ENCODE results near the gene RGS7BP.

RGS7BP gene

DNA sequence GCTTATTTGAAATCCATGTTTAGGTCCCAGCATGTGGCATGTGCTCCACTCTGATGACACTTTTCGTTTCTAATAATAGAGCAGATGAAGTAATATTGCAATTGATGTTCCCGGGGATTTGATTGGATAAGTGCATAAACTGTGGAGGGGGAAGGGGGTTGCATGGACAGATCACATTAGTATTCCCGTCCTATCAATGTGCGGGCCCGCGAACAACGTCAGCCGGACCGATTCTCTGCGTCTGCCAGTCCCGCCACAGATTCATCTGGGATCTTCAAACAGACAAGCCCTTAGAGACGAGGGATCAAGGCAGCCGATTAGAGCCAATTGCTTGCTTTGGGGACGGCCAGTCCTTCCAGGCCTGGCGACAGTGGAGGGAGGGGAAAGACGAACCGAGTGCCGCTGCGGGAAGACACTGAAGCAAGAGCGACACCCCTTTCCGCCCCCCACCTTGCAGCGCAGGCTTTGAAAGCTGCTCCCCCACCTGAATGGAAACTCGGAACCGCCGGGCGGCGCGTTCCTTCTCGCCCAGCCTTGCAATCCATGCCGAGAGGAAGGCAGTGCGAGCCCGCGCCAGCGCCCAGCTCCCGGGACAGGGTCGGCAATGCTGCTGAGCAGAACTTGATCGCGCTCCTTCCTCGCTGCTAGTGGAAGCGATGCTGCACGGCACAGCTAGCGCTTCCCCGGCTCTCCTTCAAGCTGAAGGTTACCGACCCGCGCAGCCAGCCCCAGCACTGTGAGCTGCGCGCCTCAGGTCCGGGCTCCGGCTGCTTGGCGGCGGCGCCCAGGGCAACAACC, at the start of gene RGS7BP:
Gene RGS7BP, plus strand, starts transcription at position 247 of the 798 bp plus-strand sequence. CDS start 610 bp downstream, outside the sequence.
- DNase-seq: peak in 56 of 58 donors; percentile 19 to 92 (median 60)

DNA sequence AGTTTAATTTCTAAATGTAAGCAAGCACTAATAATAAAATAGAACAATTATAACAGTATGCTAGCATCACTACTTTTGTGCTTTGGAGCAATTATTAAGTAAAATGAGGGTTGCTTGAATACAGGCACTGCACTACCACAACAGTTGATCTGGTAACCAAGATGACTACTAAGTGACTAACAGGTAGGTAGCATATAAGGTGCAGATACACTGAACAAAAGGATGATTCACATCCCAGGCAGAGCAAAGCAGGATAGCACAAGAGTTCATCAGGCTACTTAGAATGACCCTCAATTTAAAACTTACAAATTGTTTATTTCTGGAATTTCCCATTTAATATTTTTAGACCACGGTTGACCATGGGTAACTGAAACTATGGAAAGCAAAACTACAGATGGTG, 48.0 kb upstream of the RGS7BP start:
- no peak for DNase-seq

DNA sequence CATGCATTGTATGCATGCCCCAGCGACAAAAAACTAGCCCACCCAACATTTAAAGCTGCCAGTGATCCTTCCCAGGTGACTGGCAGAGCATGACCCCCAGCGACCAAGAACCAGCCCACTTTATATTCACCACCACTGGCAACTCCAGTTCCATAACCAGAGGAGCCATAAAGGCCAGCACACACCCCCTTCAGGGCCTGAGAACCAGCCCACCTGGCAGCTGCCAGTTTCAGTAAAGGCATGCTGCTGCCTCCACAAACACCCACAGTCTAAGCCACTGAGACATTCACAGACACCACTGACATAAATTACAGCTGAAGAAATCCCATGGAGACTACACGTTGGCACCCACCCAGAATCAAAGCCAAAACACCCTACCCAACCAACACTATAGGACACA, 46.9 kb upstream of the RGS7BP start:
- DNase-seq: peak in 21 of 58 donors; percentile 0 to 42 (median 11)

DNA sequence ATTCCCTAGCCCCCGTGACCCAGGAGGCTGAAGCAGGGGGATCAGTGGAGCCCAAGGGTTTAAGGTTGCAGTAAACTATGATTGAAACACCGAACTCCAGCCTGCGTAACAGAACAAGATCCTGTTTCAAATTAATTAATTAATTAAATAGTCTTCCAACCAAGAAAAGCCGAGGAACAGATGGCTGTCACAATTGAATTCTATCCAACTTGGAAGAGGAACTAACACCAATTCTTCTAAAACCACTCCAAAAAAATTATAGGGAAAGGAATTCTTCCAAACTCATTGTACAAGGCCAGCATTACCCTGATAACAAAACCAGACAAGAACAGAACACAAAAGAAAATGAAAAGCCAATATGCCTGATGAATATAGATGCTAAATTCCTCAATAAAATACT, 43.4 kb upstream of the RGS7BP start:
- no peak for DNase-seq

DNA sequence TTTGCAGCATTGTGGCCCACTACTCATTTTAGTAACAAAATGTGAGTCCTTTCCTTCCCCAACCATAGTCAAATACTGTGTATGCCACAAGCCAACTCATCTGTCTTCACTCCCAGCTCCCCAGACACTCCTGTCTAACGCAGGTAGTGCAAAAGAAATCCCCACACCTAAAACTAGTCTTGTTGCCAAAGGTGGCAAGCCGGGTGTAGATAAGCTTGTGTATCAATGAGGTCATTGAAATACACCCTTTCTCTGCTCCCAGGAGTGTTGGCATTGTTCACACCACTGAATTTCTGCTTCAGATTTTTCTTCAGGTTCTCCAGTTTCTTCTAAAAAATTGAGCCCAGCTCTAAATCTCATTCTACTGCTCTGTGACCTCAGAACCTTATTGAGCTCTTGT, 19.7 kb upstream of the RGS7BP start:
- DNase-seq: no peak

DNA sequence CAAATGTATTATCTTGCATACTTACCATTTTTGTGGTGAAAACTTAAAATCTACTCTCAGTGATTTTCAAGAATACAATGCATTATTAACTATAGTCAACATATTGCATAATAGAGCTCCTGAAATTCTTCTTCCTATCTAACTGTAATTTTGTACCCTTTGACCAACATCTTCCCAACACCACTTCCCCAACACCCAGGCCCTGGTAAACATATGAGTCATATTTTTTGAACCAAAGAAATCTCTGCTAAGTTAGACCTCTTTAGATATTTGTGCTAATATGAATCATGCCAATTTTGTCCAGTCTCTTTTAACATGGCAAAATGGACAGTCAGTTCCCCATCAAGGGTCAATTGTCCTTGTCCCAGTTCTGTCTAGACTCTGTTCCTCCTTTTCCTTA, 18.5 kb upstream of the RGS7BP start:
- no peak for DNase-seq

DNA sequence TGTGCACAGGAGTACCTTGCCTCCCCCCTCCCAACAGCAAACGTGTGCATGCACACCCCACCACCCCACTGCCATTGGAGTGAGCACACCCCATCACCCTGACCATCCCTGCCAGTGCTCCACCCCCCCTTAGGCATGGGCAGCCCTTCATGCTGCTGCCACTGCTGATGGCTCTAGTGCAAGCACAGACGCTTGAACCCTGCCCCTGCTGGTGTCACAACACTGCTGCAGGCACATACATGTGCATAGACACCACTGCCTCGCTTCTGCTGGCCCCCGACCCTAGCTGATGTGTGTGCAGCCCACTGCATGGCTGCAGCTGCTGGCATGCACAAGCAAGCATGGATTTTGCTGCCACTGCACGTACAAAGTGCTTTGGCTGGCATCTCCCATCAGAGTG, 16.0 kb upstream of the RGS7BP start:
- DNase-seq: no peak

DNA sequence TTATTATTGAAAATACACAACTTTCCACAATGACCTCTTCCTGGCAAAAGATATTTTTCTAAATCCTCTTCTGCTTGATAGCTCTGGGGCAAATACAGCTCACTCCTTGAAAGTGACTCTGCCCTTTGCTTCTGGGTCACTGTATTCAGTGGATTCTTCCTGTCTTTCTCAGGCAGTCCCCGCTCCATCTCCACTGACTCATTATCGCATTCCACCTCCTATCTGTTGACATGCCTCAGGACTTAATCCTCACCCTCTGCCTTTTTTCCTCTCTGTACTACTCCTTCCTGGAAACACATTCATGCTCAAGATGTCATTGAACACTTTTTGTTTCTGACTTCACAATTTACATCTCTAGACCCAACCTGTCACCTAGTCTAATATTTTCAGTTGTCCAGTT, 8.4 kb upstream of the RGS7BP start:
- DNase-seq: no peak

DNA sequence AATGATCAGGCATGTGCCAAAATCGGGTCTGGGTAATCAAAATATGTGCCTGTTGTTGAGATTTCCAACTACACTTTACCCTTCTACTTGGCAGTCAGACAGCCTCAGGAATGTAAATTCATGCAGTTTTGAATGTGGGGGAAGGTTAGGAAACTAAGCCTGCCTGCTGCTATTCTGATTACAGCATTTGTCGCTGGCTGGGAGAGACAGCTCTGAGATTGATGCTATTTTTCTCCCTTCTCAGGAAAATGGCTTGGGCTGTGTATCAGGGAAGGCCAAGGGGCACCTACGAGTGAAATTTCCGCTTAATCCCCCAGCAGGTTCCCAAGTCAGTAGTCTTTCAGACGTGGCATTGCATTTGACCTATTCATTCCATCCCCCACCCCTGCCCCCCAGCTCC, 3.6 kb upstream of the RGS7BP start:
- DNase-seq: peak in 8 of 58 donors; percentile 0 to 26 (median 16)

DNA sequence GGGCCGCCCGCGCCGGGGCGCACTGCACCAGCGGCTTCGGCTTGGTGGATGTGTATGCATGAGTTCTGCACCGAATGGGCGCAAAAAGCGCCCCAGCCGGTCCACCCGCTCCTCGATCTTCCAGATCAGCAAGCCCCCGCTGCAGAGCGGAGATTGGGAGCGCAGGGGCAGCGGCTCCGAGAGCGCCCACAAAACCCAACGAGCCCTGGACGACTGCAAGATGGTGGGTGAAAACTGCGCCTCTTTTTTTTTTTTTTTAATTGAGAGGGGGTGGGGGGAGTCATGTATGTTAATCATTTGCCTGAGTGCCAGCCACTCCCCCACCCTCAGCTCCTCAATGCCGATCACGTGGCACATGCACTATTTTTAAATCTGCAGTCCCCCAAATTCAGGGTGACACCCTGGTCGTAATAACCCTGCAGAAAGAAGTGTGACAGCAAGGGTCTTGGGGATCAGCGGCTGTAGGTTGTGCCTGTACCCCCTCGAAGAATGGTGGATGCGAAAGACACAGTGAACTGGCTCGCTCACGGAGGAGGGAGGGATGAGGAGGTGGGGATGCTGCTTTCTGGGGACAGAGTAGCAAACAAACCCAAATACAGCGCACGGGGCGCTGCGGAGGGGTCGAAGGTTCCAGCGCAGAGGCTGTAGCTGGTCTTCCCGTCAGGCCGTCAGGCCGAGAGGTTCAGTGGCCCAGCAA, 900 bp downstream of the RGS7BP start:
- DNase-seq: peak in 27 of 58 donors; percentile 1 to 62 (median 29)

DNA sequence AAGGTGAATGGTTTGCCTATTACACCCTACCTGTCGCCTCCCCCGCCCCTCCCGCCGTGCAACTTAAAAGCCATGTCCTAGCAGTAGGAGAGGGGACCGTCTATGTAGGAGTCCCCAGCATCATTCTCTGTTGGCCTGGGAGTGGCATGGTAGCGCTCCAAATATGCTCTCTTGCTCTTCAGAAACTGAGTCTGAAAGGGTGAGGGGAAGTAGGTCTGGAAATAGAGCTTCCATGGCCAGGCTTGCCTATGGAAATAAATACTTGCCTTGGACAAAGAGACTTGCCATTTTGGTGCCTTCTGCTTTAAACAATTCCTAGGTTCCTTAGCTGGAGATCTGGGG, 1.4 kb downstream of the RGS7BP start:
- DNase-seq: peak in 2 of 58 donors; percentile 30 to 43

DNA sequence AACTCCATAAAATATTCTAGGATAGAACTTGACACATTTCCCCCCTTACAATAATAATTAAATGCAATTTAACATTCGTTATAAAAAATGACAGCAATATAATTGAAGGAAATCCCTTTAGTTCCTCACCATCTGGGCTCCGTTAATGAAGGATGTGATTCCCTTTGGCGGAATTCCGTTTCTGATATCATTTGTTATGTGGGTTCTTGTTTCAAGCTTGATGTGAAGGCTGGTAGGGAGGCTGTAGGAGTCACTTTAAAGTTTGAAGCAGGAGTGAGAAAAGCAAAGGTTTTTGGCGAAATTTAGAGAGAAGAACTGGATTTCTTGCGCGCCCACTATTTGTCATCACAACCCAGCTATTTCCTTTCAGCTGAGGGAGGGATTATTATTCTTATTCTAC, 4.0 kb downstream of the RGS7BP start:
- no peak for DNase-seq

DNA sequence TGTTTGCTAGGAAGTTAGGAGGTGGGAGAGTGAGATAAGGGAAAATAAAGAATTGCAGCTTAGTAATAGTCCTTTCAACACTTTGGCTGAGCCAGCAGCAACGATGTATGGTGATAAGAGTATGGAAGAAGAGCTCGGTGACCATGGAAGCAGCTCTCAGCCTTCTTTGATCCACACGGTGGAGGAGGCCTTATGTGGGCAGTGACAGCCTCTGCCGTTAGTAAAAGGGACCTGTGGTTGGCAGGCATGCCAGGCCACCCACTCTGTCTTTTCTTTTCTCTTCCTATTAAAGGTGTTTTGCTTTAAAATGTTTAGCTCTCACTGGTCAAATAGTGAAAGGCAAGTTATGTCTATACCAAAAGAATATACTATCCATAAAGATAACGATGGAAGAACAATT, 7.7 kb downstream of the RGS7BP start:
- peak in 12 of 58 donors; percentile 4 to 40 (median 16) for DNase-seq

DNA sequence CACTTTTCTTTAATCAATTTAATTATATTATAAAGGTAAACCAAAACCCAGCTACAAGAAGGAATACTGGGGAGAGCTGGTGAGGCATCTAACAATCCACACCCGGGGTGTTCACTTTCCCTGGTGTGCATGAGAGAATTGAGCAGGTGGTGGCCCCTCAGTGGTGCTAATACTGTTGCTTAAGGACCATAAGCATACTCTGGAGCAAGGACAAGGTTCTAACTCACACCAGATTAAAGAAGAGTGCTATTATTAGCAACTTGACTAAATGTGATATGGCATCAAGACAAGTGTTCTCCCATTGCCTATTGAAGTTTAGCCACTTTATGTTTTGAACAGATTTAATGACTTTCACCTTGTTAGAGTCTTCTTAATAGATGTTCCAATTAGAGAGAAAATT, 8.8 kb downstream of the RGS7BP start:
- no peak for DNase-seq

DNA sequence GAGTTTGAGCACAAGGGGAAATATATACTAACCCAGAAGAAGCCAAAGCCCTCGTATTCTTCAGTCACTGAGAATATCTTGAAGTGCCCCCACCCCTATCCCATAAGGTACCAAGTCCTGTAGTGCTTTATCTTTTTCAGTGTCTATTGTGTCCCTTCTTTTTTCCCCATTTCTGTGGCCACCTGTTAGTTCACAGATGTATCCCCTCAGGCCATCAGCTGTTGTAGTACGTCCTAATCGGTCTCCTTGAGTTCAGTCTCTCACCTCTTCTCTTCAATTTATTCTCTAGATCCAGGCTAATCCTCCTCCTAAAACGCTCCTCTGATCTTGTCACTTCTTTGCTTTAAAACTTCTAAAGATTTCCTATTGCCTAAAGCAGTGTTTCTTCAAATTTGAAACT, 10.4 kb downstream of the RGS7BP start:
- DNase-seq: no peak

DNA sequence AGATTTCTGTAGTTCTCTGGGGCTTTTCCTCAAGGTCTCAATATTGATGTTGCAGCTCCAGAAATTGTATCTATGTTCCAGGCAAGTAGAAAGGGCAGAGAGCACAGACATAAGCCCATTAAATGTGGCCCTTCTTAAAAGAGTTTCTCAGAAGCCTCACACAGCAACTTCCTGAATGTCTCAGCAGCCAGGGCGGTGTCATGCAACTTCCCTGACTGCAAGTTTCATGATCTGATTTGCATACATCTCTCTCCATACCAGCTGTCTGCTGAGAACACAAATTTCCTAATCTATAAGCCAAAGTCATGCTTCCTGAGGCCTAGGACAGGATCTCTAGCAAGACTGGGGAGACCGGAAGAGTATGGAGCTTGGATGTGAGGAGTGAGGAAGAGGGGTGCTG, 13.0 kb downstream of the RGS7BP start:
- DNase-seq: no peak

DNA sequence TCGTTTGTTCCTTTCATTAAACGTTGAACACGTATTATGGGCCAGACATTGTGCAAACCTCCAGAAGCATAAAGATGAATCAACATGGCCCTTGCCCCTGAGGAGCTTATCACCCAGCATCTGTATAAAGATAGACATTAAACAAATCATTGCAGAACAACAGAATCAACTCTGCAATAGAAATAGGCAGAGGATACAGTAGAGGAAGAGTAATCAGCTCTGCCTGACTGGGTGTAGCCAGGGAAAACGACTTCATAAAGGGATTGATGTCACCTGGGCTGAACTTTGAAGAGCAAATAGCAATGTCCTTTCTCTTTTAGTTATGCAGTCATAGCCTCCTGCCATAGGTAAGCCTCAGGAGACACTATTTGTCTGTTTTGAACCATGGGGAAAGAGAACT, 13.4 kb downstream of the RGS7BP start:
- no peak for DNase-seq

DNA sequence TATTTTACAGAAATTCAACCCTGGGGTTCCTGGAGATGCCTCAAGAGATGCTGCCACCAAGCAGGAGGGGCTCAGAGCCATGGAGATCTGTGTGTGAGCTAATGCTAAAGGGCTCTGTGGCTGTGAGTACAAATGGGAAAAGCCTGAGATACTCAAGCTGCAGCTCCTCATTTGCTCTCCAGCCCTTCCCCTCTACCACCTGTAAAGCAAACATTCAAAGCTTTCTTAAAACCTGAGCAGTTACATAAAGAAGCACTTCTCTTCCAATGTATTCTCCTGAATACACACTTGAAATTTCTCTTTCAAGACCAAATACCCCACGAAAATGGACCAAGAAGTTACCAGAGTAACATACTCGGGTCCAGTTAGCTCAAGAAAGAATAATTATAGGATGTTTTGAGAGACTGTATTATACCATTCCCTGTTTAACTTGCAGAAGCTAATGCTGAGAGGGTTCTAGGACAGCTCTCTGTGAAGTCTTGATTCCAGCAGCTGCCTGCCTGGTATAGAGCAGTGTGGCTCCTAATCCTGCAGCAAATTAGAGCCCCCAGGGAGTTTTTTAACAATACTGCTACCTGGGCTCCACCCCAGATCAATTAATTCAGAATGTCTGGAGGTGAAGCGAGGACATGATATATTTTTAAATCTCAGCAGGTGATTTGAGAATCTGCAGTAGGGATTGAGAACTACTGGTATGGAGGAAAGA, 21.1 kb downstream of the RGS7BP start:
- no peak for DNase-seq

DNA sequence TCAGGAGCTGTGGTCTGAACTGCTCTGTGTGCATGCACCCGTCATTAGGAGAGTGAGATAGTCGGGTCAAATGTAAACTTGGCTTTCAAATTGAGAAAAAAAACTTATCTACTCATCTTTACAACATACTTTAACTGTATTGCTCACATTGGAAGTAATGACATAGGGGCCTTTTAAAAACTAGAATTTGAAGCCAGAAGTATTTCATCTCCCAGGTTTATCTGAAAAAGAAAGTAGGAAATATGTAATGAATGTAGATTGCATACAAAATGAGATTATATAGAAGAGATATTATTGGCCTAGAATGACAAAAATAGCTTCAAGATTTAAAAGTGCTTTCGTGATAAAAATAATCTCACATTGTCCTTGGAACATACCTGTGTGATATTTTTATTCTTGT, 24.3 kb downstream of the RGS7BP start:
- DNase-seq: no peak

DNA sequence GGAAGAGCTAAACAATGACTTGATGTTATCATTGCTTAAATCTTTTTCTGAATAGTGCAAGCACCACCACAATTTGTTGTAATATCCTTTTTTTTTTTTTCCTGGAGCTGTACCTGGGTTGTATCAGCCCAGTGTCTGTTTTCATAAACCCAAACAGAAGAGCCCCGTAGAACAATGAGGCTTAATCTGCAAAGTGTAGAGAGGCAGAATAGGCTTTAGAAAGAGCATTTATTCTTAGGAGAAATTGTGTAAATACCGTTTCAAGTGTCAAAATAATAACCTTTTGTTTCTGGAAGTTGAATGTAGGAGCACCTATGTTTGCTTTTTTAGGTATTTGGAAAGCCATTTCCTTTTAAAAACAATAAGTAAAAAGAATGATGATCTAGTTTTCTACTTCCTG, 26.4 kb downstream of the RGS7BP start:
- DNase-seq: no peak

DNA sequence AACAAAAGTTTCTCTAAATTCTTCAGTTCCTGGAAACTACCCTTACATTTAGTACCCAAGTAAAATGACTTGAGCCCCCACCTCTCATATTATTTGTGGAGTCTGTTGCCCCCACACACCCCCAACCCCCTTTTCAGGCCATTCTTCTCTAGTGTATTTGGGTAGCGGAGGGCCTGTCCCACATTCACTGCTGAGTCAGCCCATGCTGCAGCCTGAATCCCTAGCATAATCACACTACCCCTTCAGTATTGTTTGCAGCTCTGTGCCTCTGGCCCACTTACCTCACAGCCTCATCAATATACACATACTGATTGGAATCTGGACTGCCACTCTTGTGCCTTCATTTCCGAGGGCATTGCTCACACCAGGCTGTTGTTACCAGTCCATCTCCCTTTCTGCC, 26.8 kb downstream of the RGS7BP start:
- DNase-seq: no peak

DNA sequence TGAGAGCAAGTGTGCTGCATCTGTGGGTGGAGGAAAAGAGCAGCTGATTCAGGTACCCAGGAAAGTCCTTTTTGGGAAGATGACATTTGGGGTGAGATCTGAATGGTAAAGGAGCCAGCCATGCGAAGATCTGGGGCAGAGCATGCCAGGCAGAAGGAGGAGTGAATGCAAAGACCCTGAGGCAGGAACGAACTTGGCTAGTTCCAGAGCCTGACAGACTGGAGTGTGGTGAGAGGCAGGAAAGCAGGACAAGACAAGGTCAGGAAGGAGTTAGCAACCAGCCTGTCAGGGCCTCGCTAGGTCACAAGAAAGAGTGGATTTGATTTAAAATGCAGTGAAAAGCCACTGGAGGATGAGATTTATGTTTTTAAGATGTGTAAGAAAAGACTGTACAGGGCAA, 28.2 kb downstream of the RGS7BP start:
- DNase-seq: no peak
